Caco-2 (cell line): ENCODE data around the gene SNRNP27. TPM values are rescaled to one million over a fixed set of nuclear protein-coding genes. Genes with fewer than 3 reads are reported as not detected.

Source experiments
- BruUV-seq: library from RNA; stranded (reverse); fragments of 400-500 nt; replicated peaks from 2 replicates; lab custom pipeline; 2021; lab: Mats Ljungman, UMichigan
- CTCF ChIA-PET: fragments of 300-600 bp; sonication (Branson Sonifier 250); formaldehyde crosslinking; loops from one replicate; lab custom pipeline; 2022; ENCODE audit warnings: antibody characterized with exemption; lab: Charles Lee
- POLR2A ChIA-PET: fragments of 300-600 bp; sonication (Branson Sonifier 250); formaldehyde crosslinking; loops from one replicate; lab custom pipeline; 2022; ENCODE audit warnings: antibody characterized with exemption; lab: Charles Lee
- DNase-seq, 2 experiments: peaks; one replicate each; pipeline versions ENCODE4 v3.0.0 to v3.0.0-alpha.2; 2020 to 2022
- H3K27me3 ChIP-seq: replicated peaks from 2 replicates; pipeline ENCODE4 v1.6.0; 2011; ENCODE audit warnings: low read length; ENCODE audit not compliant: control insufficient read depth, insufficient read depth
- H3K36me3 ChIP-seq: 2 replicates; pipeline ENCODE4 v1.5.1; 2011; ENCODE audit warnings: low read length; ENCODE audit not compliant: control insufficient read depth, insufficient read depth
- H3K4me1 ChIP-seq: fragments of 250-450 bp; sonication (Bioruptor Pico); 2 replicates; pipeline ENCODE4 v1.5.1; 2020; ENCODE audit warnings: mild to moderate bottlenecking
- H3K4me3 ChIP-seq: 2 replicates; pipeline ENCODE4 v1.5.1; 2011; ENCODE audit warnings: low read depth, mild to moderate bottlenecking, control low read depth, low read length
- H3K9me3 ChIP-seq: fragments of 250-450 bp; sonication (Bioruptor Pico); 2 replicates; pipeline ENCODE4 v1.5.1; 2020; ENCODE audit warnings: mild to moderate bottlenecking, moderate library complexity
- H3K27ac Mint-ChIP-seq: one replicate; pipeline ENCODE4 v1.8.0; 2022; ENCODE audit warnings: mixed read lengths; ENCODE audit not compliant: unreplicated experiment
- H3K27me3 Mint-ChIP-seq: one replicate; pipeline ENCODE4 v1.8.0; 2022; ENCODE audit warnings: mixed read lengths; ENCODE audit not compliant: insufficient read depth, unreplicated experiment
- H3K36me3 Mint-ChIP-seq: one replicate; pipeline ENCODE4 v1.8.0; 2022; ENCODE audit warnings: mild to moderate bottlenecking, mixed read lengths; ENCODE audit not compliant: insufficient read depth, unreplicated experiment
- H3K4me1 Mint-ChIP-seq: one replicate; pipeline ENCODE4 v1.8.0; 2022; ENCODE audit warnings: low read depth, mixed read lengths; ENCODE audit not compliant: unreplicated experiment
- H3K4me3 Mint-ChIP-seq: one replicate; pipeline ENCODE4 v1.8.0; 2022; ENCODE audit warnings: mild to moderate bottlenecking, moderate library complexity, mixed read lengths; ENCODE audit not compliant: unreplicated experiment
- H3K9me3 Mint-ChIP-seq: one replicate; pipeline ENCODE4 v1.8.0; 2022; ENCODE audit warnings: mixed read lengths; ENCODE audit not compliant: unreplicated experiment
- intact Hi-C: fragments of 100-400 bp; cut with micrococcal nuclease; formaldehyde crosslinking; loops from one replicate; pipeline ENCODE4 v1.10.0; 2022; ENCODE audit not compliant: unreplicated experiment
- total RNA-seq: library from RNA; stranded (reverse); gene quantifications from 2 replicates; pipeline ENCODE4 v1.2.3, GENCODE V29; 2022
- TF ChIP-seq, protein P1 (sequence below), 2 experiments: fragments of 200-600 bp in 1 of 2; IDR thresholded peaks; 1 replicate in 1 of 2; 2 replicates in 1 of 2; pipeline versions ENCODE4 v1.5.1 to v1.8.0; 2011 to 2022; ENCODE audit warnings: antibody characterized with exemption in 1 of 2, control low read depth in 1 of 2, inconsistent platforms in 1 of 2, low read depth in 1 of 2, low read length in 1 of 2, mild to moderate bottlenecking in 1 of 2, moderate library complexity in 1 of 2; ENCODE audit not compliant: insufficient read depth in 1 of 2, severe bottlenecking in 1 of 2, unreplicated experiment in 1 of 2

The SNRNP27 gene
- total RNA-seq, 1 experiment from 2014 or later = 49.7 TPM

DNA sequence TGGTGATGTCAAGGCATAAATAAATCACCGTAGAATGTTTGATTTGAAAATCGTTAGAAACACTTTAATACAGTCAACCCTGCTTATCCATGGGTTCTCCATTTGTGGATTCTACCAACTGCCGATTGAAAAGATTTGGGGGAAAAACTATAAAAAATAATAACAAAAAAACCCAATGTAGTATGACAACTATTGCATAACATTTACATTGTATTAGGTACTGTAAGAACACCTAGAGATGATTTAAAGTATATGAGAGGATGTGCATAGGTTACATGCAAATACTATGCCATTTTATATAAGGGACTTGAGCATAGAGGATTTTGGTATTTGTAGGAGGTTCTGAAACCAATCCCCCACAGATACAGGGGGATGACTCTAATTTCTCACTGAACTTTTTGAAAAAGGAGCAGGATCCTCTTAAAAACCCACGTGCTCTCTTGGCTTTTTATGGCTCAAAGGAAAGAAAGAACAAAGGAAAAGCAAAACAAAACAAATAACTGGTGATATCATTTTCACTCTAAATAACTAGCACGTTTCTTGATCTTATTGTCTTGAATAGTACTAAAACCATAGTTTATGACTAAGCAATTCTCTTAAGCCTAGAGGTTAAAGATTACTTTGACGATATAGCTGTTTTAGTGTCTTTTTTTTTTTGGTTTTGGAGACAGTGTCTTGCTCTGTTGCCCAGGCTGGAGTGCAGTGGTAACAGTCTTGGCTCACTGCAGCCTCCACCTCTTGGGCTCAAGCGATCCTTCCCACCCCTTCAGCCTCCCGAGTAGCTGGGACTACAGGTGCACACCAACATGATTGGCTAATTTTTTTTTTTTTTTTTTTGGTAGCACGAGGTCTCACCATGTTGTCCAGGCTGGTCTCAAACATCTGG is 47.3 kb upstream of the SNRNP27 start:
- intact Hi-C loops = no loop called here
- no peaks in the 10 kb centered on the region; the same call in 1 of the 2 replicates for H3K36me3 ChIP-seq
- ChIA-PET POLR2A (no interaction called here), CTCF (no interaction called here)
- peaks cover 21% of the 10 kb centered on the region for H3K36me3 Mint-ChIP-seq
- no peak overlapping the region for H3K4me3 Mint-ChIP-seq
- TF ChIP-seq, protein P1, sequence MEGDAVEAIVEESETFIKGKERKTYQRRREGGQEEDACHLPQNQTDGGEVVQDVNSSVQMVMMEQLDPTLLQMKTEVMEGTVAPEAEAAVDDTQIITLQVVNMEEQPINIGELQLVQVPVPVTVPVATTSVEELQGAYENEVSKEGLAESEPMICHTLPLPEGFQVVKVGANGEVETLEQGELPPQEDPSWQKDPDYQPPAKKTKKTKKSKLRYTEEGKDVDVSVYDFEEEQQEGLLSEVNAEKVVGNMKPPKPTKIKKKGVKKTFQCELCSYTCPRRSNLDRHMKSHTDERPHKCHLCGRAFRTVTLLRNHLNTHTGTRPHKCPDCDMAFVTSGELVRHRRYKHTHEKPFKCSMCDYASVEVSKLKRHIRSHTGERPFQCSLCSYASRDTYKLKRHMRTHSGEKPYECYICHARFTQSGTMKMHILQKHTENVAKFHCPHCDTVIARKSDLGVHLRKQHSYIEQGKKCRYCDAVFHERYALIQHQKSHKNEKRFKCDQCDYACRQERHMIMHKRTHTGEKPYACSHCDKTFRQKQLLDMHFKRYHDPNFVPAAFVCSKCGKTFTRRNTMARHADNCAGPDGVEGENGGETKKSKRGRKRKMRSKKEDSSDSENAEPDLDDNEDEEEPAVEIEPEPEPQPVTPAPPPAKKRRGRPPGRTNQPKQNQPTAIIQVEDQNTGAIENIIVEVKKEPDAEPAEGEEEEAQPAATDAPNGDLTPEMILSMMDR (IDR thresholded peaks at IDR 0.05; ENCODE audit: insufficient read depth in 1 of 2, low read depth in 1 of 2, low read length in 1 of 2, severe bottlenecking in 1 of 2, unreplicated experiment in 1 of 2) = no peak
- no peaks in the 10 kb centered on the region for H3K9me3 Mint-ChIP-seq
- no TSS peak for BruUV-seq
- H3K4me1 ChIP-seq = no peaks in the 10 kb centered on the region
- H3K27me3 ChIP-seq = no peaks in the 10 kb centered on the region
- no peaks in the 10 kb centered on the region for H3K4me1 Mint-ChIP-seq
- no peak for DNase-seq
- H3K27me3 Mint-ChIP-seq = no peaks in the 10 kb centered on the region
- H3K4me3 ChIP-seq = no peak overlapping the region
- no peaks in the 10 kb centered on the region for H3K9me3 ChIP-seq
- no peak overlapping the region for H3K27ac Mint-ChIP-seq

DNA sequence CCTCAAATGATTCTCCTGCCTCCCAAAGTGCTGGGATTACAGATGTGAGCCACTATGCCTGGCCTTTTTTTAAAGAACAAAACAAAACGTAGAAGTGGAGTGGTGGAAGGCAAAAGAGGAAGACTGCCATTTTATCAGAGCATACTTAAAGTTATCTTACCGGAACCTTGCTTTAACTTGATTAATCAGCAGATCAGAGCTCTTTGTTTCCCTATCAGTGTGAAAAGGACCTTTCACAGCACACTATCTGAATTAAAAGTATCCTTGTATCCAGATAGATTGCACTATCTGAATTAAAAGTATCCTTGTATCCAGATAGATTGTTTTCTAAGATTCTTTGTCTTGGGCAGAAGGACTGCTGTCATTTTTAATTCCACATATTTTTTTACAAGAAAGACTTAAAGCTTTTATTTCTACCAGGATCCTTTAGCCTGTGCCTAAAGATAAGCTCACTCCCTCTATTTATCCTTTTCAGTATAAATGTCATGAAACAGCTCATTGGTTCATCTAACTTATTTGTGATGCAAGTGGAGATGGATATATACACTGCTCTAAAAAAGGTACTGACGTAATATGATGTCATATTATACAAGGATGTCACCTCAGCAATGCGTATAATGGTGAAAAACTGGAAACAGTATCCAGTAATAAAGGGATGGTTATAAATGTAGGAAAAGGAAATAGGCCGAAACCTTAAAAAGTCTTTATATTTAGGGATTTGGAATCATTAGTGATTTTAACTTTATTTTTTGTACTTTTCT is 46.5 kb upstream of the SNRNP27 start:
- no TSS peak for BruUV-seq
- Histone ChIP-seq H3K27me3 (no peaks in the 10 kb centered on the region), H3K36me3 (no peaks in the 10 kb centered on the region; the same call in 1 of the 2 replicates), H3K9me3 (no peaks in the 10 kb centered on the region), H3K4me1 (no peaks in the 10 kb centered on the region), H3K4me3 (no peak overlapping the region)
- POLR2A ChIA-PET = no interaction called here
- Mint-ChIP-seq H3K27me3 (no peaks in the 10 kb centered on the region), H3K36me3 (peaks cover 21% of the 10 kb centered on the region), H3K27ac (no peak overlapping the region), H3K9me3 (no peaks in the 10 kb centered on the region), H3K4me3 (no peak overlapping the region), H3K4me1 (no peaks in the 10 kb centered on the region)
- DNase-seq = no peak
- CTCF ChIA-PET = no interaction called here
- TF ChIP-seq, protein P1 (IDR thresholded peaks at IDR 0.05; ENCODE audit: insufficient read depth in 1 of 2, low read depth in 1 of 2, low read length in 1 of 2, severe bottlenecking in 1 of 2, unreplicated experiment in 1 of 2) = no peak
- intact Hi-C loops = no loop called here

DNA sequence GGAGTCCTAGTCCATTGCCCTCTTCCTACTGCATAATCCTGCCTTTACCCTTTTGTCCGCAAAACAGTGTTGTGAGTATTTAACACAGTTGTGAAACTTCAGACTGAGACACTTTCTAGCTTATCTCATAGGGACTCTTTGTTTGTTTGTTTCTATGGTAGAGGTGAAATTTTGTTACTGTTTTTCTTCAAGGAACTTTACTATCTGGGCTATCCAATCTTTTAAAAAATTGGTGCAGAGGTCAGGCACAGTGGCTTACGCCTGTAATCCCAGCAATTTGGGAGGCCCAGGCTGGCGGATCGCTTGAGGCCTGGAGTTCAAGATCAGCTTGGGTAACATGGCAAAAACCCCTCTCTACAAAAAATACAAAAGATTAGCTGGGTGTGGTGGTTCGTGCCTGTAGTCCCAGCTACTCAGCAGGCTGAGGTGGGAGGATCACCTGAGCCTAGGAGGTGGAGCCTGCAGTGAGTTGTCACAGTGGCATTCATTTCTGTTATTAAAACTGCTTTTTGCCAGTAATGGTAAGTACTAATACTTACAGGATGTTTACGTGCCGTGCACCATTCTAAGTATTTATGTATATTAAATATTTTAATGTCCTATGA is 45.5 kb upstream of the SNRNP27 start:
- ChIA-PET CTCF (no interaction called here), POLR2A (no interaction called here)
- Histone ChIP-seq H3K4me1 (no peaks in the 10 kb centered on the region), H3K9me3 (no peaks in the 10 kb centered on the region; the same call in 1 of the 2 replicates), H3K27me3 (no peaks in the 10 kb centered on the region), H3K4me3 (no peak overlapping the region), H3K36me3 (no peaks in the 10 kb centered on the region; the same call in 1 of the 2 replicates)
- no peaks in the 10 kb centered on the region for H3K9me3 Mint-ChIP-seq
- BruUV-seq = no TSS peak
- no peaks in the 10 kb centered on the region for H3K4me1 Mint-ChIP-seq
- H3K4me3 Mint-ChIP-seq = no peak overlapping the region
- intact Hi-C loops = no loop called here
- DNase-seq = no peak
- H3K36me3 Mint-ChIP-seq = peaks cover 21% of the 10 kb centered on the region
- H3K27ac Mint-ChIP-seq = no peak overlapping the region
- no peaks in the 10 kb centered on the region for H3K27me3 Mint-ChIP-seq
- TF ChIP-seq, protein P1 (IDR thresholded peaks at IDR 0.05; ENCODE audit: insufficient read depth in 1 of 2, low read depth in 1 of 2, low read length in 1 of 2, severe bottlenecking in 1 of 2, unreplicated experiment in 1 of 2) = no peak
